Breast epithelium (tissue), 4 donors: ENCODE results near the gene MED19. TPM values are rescaled to one million over a fixed set of nuclear protein-coding genes. Genes with fewer than 3 reads are reported as not detected.
"Not testable (repeated sequence)": the region's sequence is repeated elsewhere in the genome, so short reads cannot be mapped to it uniquely, and the experiment has no call there.

ENCODE experiments used
- DNase-seq, 2 donors: peaks; one replicate each; pipeline ENCODE4 v3.0.0-alpha.2; 2019; ENCODE audit warnings: low spot score in 2 of 2
- H3K27ac ChIP-seq, 2 donors: fragments of 200-600 bp; sonication (generic) in 1 of 2; one replicate each; pipeline ENCODE4 v1.5.1; 2016 to 2019; ENCODE audit warnings: mild to moderate bottlenecking in 1 of 2
- H3K27me3 ChIP-seq, 2 donors: fragments of 200-600 bp; sonication (generic) in 1 of 2; one replicate each; pipeline versions ENCODE4 v1.5.1 to v1.6.0; 2017 to 2019; ENCODE audit warnings: control low read depth in 1 of 2, mild to moderate bottlenecking in 1 of 2
- H3K36me3 ChIP-seq: fragments of 200-600 bp; one replicate; pipeline ENCODE4 v1.5.1; 2019
- H3K4me1 ChIP-seq, 2 donors: fragments of 200-600 bp; sonication (generic); one replicate each; pipeline ENCODE4 v1.5.1; 2016 to 2019; ENCODE audit warnings: control low read depth in 1 of 2
- H3K4me3 ChIP-seq, 3 donors: fragments of 200-600 bp; sonication (generic); 1 replicate in 2 of 3; 2 replicates in 1 of 3; pipeline ENCODE4 v1.5.1; 2016 to 2019; ENCODE audit warnings: mild to moderate bottlenecking in 3 of 3, moderate library complexity in 2 of 3
- H3K9me3 ChIP-seq, 2 donors: fragments of 200-600 bp; sonication (generic) in 1 of 2; one replicate each; pipeline ENCODE4 v1.5.1; 2016 to 2019; ENCODE audit warnings: control low read depth in 1 of 2
- CTCF ChIP-seq, 3 donors: fragments of 450-650 bp; IDR thresholded peaks; one replicate each; pipeline ENCODE4 v1.5.1; 2016 to 2017; ENCODE audit warnings: antibody characterized with exemption in 3 of 3, mild to moderate bottlenecking in 3 of 3, moderate library complexity in 3 of 3
- POLR2A ChIP-seq: fragments of 450-650 bp; IDR thresholded peaks from one replicate; pipeline ENCODE4 v1.6.1; 2016; ENCODE audit warnings: antibody characterized with exemption, mild to moderate bottlenecking, moderate library complexity
- POLR2AphosphoS5 ChIP-seq, 3 donors: sonication (generic); formaldehyde crosslinking; IDR thresholded peaks; one replicate each; pipeline ENCODE4 v1.6.1; 2017; ENCODE audit warnings: antibody characterized with exemption in 3 of 3
- intact Hi-C: fragments of 100-400 bp; cut with DNase I; formaldehyde crosslinking; loops from one replicate; pipeline ENCODE4 v1.15.1; 2023; ENCODE audit warnings: low total_unique reads
- total RNA-seq, 3 donors: library from RNA; depleted of rRNA; stranded (reverse); fragments of >200 nt; gene quantifications; one replicate each; pipeline ENCODE4 v1.1.0, GENCODE V29; 2016

The MED19 gene
- total RNA-seq, 3 donors from 2014 or later = 18.7 to 27.7 (median 20.6) TPM

- no peaks in the 10 kb centered on the region for H3K9me3 ChIP-seq
- peaks cover 4 to 5% of the 10 kb centered on the region in 2 donors for H3K4me1 ChIP-seq
- TF ChIP-seq POLR2AphosphoS5 (IDR thresholded peaks at IDR 0.05) (no peak), POLR2A (no peak), CTCF (IDR thresholded peaks at IDR 0.05) (no peak)
- intact Hi-C loops = no loop called here
- no peak for DNase-seq
- H3K27ac ChIP-seq = no peak overlapping the region
- no peaks in the 10 kb centered on the region for H3K27me3 ChIP-seq
- H3K36me3 ChIP-seq = no peaks in the 10 kb centered on the region
- peak overlapping the region in 2 of 3 donors; percentile 92 to 99 for H3K4me3 ChIP-seq
Observed at GRCh38 chr11:57713835-57714234, 1.8 kb upstream of the MED19 start.

- peak within 1 kb of the TSS; percentile 95 for H3K27ac ChIP-seq
- intact Hi-C loops = no loop called here
- H3K36me3 ChIP-seq = no peaks in the 10 kb centered on the region
- peak; percentile 90 to 95 for DNase-seq
- TF ChIP-seq CTCF (IDR thresholded peaks at IDR 0.05) = no peak
- no peak for TF ChIP-seq POLR2A
- peak; percentile 68 to 80 (median 73) for TF ChIP-seq POLR2AphosphoS5 (IDR thresholded peaks at IDR 0.05)
- H3K9me3 ChIP-seq = no peaks in the 10 kb centered on the region
- peaks cover 4 to 5% of the 10 kb centered on the region in 2 donors for H3K4me1 ChIP-seq
- H3K4me3 ChIP-seq = peak within 1 kb of the TSS; percentile 92 to 99 (median 98)
- no peaks in the 10 kb centered on the region for H3K27me3 ChIP-seq
Observed at GRCh38 chr11:57712256-57713150, 488 bp upstream of the MED19 start, which contains the start of gene TMX2. TSS of gene TMX2 (plus strand) at chr11:57712593. CDS start at chr11:57712619, 26 bp downstream.

DNA sequence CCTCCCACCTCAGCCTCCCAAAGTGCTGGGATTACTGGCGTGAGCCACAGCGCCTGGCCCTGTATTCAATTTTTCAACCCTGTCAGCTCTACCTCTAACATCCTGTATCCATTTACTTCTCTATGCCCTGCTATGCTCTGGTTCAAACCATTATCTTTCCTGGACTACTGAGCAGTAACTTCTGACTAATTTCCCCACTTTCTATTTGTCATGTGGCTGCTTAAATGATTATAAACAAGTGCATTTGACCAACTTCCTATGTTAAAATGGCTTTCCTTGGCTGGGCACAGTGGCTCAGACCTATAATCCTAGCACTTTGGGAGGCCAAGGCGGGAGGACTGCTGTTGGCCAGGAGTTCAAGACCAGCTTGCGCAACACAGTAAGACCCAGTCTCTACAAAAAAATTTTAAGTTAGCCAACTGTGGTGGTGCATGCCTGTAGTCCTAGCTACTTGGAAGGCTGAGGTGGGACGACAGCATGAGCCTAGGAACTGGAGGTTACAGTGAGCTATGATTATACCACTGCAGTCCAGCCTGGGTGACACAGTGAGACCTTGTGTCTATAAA lies 2.1 kb downstream of the MED19 start:
- no peaks in the 10 kb centered on the region for H3K9me3 ChIP-seq
- intact Hi-C loops = no loop called here
- no peak for TF ChIP-seq POLR2A
- TF ChIP-seq CTCF (IDR thresholded peaks at IDR 0.05) = no peak
- no peak for TF ChIP-seq POLR2AphosphoS5 (IDR thresholded peaks at IDR 0.05)
- peaks cover 4 to 5% of the 10 kb centered on the region in 2 donors for H3K4me1 ChIP-seq
- H3K27ac ChIP-seq = no peak overlapping the region
- no peaks in the 10 kb centered on the region for H3K36me3 ChIP-seq
- H3K27me3 ChIP-seq = no peaks in the 10 kb centered on the region
- DNase-seq = no peak
- no peak overlapping the region for H3K4me3 ChIP-seq

DNA sequence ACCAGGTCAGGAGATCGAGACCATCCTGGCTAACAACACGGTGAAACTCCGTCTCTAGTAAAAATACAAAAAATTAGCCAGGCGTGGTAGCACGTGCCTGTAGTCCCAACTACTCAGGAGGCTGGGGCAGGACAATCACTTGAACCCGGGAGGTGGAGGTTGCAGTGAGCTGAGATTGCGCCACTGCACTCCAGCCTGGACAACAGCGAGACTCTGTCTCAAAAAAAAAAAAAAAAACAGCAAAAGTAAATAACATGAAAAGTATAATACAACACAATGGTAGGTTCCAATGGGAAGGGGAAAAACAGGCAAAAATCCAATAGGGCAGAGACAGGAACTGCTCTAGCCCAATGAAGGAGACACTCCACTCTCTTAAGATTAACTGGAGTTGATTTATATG lies 6.6 kb downstream of the MED19 start:
- H3K4me1 ChIP-seq, DNase-seq, H3K27ac ChIP-seq, intact Hi-C loops, H3K36me3 ChIP-seq, H3K27me3 ChIP-seq, H3K9me3 ChIP-seq, H3K4me3 ChIP-seq: not testable (repeated sequence)

DNA sequence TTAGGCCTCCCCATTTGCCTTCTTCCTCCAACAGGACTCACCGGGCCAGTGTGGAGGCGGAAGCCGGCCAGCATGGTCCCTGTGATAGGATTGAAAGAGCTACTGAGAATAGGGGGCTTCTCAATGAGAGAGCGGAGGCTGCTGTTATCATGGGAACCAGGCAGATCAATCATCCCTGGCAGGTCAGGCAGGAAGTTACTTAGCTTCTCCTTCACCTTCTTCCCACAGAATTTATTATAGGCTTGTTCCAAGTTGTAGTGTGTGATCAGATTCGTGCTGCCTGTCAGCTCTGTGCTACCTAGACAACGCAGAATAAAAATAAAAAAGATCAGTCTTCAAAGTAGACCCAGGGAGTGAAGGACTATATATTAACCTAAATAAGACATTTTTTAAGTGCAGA lies 7.1 kb downstream of the MED19 start:
- Histone ChIP-seq H3K27me3 (no peaks in the 10 kb centered on the region), H3K27ac (no peak overlapping the region), H3K4me1 (no peaks in the 10 kb centered on the region), H3K36me3 (no peaks in the 10 kb centered on the region), H3K9me3 (no peaks in the 10 kb centered on the region), H3K4me3 (no peak overlapping the region)
- TF ChIP-seq POLR2AphosphoS5 (IDR thresholded peaks at IDR 0.05) = no peak
- TF ChIP-seq CTCF (IDR thresholded peaks at IDR 0.05) = no peak
- no peak for TF ChIP-seq POLR2A
- intact Hi-C loops = no loop called here
- no peak for DNase-seq
